GM12878 (cell line): ENCODE measurements around the gene CDC25A. TPM values are rescaled to one million over a fixed set of nuclear protein-coding genes. Genes with fewer than 3 reads are reported as not detected.

ENCODE experiments used
- ATAC-seq: fragments of 200-7000 bp; cut with Tn5 transposase; 3 replicates; pipeline ENCODE4 v1.9.1; 2020; ENCODE audit warnings: mild to moderate bottlenecking, moderate library complexity
- BruUV-seq: library from RNA; stranded (reverse); fragments of 400-500 nt; replicated peaks from 2 replicates; lab custom pipeline; 2021; lab: Mats Ljungman, UMichigan
- CTCF ChIA-PET: fragments of 300-600 bp; sonication (Branson Sonifier 250); formaldehyde crosslinking; extraction: SDS; loops from one replicate; lab custom pipeline; 2021; ENCODE audit warnings: inconsistent platforms; lab: Yijun Ruan, JAX
- POLR2A ChIA-PET: fragments of 350-600 bp; formaldehyde crosslinking; extraction: SDS; loops from one replicate; lab custom pipeline; 2021; ENCODE audit warnings: inconsistent platforms; lab: Charles Lee
- RAD21 ChIA-PET: fragments of 300-600 bp; sonication (Branson Sonifier 250); formaldehyde crosslinking; loops from one replicate; lab custom pipeline; 2023; ENCODE audit warnings: antibody characterized with exemption; ENCODE audit not compliant: unreplicated experiment; lab: Charles Lee
- SMC1A ChIA-PET: fragments of 300-600 bp; sonication (Branson Sonifier 250); formaldehyde crosslinking; loops from one replicate; lab custom pipeline; 2023; ENCODE audit not compliant: unreplicated experiment, uncharacterized antibody; lab: Charles Lee
- DNase-seq: peaks from one replicate; pipeline ENCODE4 v3.0.0-alpha.2; 2011; ENCODE audit warnings: low read depth, low spot score
- FAIRE-seq: peaks from 3 replicates; lab custom pipeline; 2011; peaks lifted over from hg19 to GRCh38; lab: Jason Lieb, UNC
- H2AFZ ChIP-seq: 2 replicates; pipeline ENCODE4 v1.6.0; 2011; ENCODE audit warnings: low read depth, low read length, control low read depth; ENCODE audit not compliant: control insufficient read depth
- H3K27ac ChIP-seq: 2 replicates; pipeline ENCODE4 v1.5.1; 2011; ENCODE audit warnings: control low read depth; ENCODE audit not compliant: control insufficient read depth, insufficient read depth
- H3K27me3 ChIP-seq, 2 experiments: replicated peaks in 1 of 2; 2 replicates each; pipeline versions ENCODE4 v1.6.0 to v1.6.1; 2011; ENCODE audit warnings: low read length in 1 of 2; ENCODE audit not compliant: control insufficient read depth in 2 of 2, insufficient read depth in 2 of 2
- H3K36me3 ChIP-seq, 2 experiments: 2 replicates each; pipeline ENCODE4 v1.5.1; 2011; ENCODE audit warnings: low read length in 1 of 2; ENCODE audit not compliant: control insufficient read depth in 2 of 2, insufficient read depth in 2 of 2
- H3K4me1 ChIP-seq: 2 replicates; pipeline ENCODE4 v1.6.1; 2011; ENCODE audit warnings: mild to moderate bottlenecking, low read length, moderate library complexity, mixed read lengths; ENCODE audit not compliant: control insufficient read depth, insufficient read depth
- H3K4me2 ChIP-seq: 2 replicates; pipeline ENCODE4 v1.6.0; 2011; ENCODE audit warnings: control low read depth; ENCODE audit not compliant: control insufficient read depth, insufficient read depth
- H3K4me3 ChIP-seq: fragments of 200-600 bp; sonication (generic); 2 replicates; pipeline ENCODE4 v1.5.1; 2016
- H3K79me2 ChIP-seq: 2 replicates; pipeline ENCODE4 v1.6.0; 2011; ENCODE audit warnings: low read length; ENCODE audit not compliant: control insufficient read depth, insufficient read depth
- H3K9ac ChIP-seq: 2 replicates; pipeline ENCODE4 v1.8.0; 2011; ENCODE audit warnings: low read length, control low read depth, mixed read lengths; ENCODE audit not compliant: control insufficient read depth, insufficient read depth
- H3K9me3 ChIP-seq: replicated peaks from 3 replicates; pipeline ENCODE4 v1.5.1; 2011; ENCODE audit warnings: mild to moderate bottlenecking, low read length; ENCODE audit not compliant: control insufficient read depth, insufficient read depth
- H4K20me1 ChIP-seq: 2 replicates; pipeline ENCODE4 v1.6.0; 2011; ENCODE audit not compliant: control insufficient read depth, insufficient read depth
- BACH1 ChIP-seq: fragments of 450-650 bp; IDR thresholded peaks from 2 replicates; pipeline ENCODE4 v1.6.1; 2017; ENCODE audit warnings: mild to moderate bottlenecking, borderline replicate concordance
- BCL11A ChIP-seq: IDR thresholded peaks from 2 replicates; pipeline ENCODE4 v1.6.1; 2011; ENCODE audit warnings: low read depth, low read length
- E4F1 ChIP-seq: fragments of 450-650 bp; IDR thresholded peaks from 2 replicates; pipeline ENCODE4 v1.6.1; 2018; ENCODE audit warnings: borderline replicate concordance, mild to moderate bottlenecking; ENCODE audit not compliant: partially characterized antibody
- HSF1 ChIP-seq: fragments of 150-350 bp; IDR thresholded peaks from 2 replicates; pipeline ENCODE4 v1.6.1; 2014; ENCODE audit warnings: mild to moderate bottlenecking, low read depth, low read length
- IKZF2 ChIP-seq, 2 experiments: fragments of 450-650 bp; IDR thresholded peaks; 2 replicates each; pipeline ENCODE4 v1.6.1; 2017; ENCODE audit warnings: mild to moderate bottlenecking in 2 of 2, moderate library complexity in 2 of 2
- MEF2A ChIP-seq: IDR thresholded peaks from 2 replicates; pipeline ENCODE4 v1.6.1; 2011; ENCODE audit warnings: low read depth, mild to moderate bottlenecking, low read length, moderate library complexity; ENCODE audit not compliant: insufficient read depth
- MTA2 ChIP-seq: fragments of 450-650 bp; IDR thresholded peaks from 2 replicates; pipeline ENCODE4 v1.6.1; 2016; ENCODE audit warnings: low read depth, mild to moderate bottlenecking, moderate library complexity
- PML ChIP-seq: IDR thresholded peaks from 2 replicates; pipeline ENCODE4 v1.6.1; 2012; ENCODE audit warnings: low read length, inconsistent platforms
- SPI1 ChIP-seq: IDR thresholded peaks from 2 replicates; pipeline ENCODE4 v1.6.1; 2011; ENCODE audit warnings: low read depth, mild to moderate bottlenecking, low read length, moderate library complexity, borderline replicate concordance; ENCODE audit not compliant: insufficient read depth
- SREBF2 ChIP-seq: IDR thresholded peaks from 2 replicates; pipeline ENCODE4 v1.6.1; 2012; ENCODE audit warnings: mild to moderate bottlenecking, low read length
- STAT1 ChIP-seq: fragments of 450-650 bp; conservative IDR thresholded peaks from 2 replicates; pipeline ENCODE4 v1.6.1; 2014; ENCODE audit warnings: antibody characterized with exemption, mild to moderate bottlenecking
- TARDBP ChIP-seq: IDR thresholded peaks from 2 replicates; pipeline ENCODE4 v1.6.1; 2016; ENCODE audit warnings: borderline replicate concordance
- ZNF207 ChIP-seq: fragments of 450-650 bp; IDR thresholded peaks from 2 replicates; pipeline ENCODE4 v1.6.1; 2014; ENCODE audit warnings: antibody characterized with exemption, mild to moderate bottlenecking, borderline replicate concordance
- ZNF384 ChIP-seq: IDR thresholded peaks from 2 replicates; pipeline ENCODE4 v1.6.1; 2012; ENCODE audit warnings: low read depth, mild to moderate bottlenecking, low read length, improper control_type of control experiment, borderline replicate concordance
- WGBS: methylation state at CpG from one replicate; pipeline ENCODE4 v1.1.6; 2016; ENCODE audit warnings: low lambda C conversion rate; ENCODE audit not compliant: insufficient replicate concordance, insufficient coverage; ENCODE audit errors: missing lambda C conversion rate; 5-methylcytosine and 5-hydroxymethylcytosine counted together
- in situ Hi-C: fragments of 300-500 bp; cut with MboI; formaldehyde crosslinking; loops from 9 replicates; pipeline ENCODE4 v1.14.3; 2018; ENCODE audit warnings: mixed read lengths
- intact Hi-C: fragments of 100-400 bp; cut with micrococcal nuclease; formaldehyde crosslinking; loops from one replicate; pipeline ENCODE4 v1.14.2; 2022; ENCODE audit not compliant: unreplicated experiment
- polyA plus RNA-seq, 11 experiments: library from polyadenylated mRNA; depleted of rRNA in 4 of 11; unstranded in 6 of 11; stranded (reverse) in 5 of 11; fragments of >200 nt; fragmentation: Nextera tagmentation in 4 of 11; fragmentation: Illumina TruSeq in 1 of 11; extraction: Ambion mirVana in 4 of 11; extraction: Trizol in 1 of 11; gene quantifications; 1 replicate in 1 of 11; 2 replicates in 10 of 11; pipeline versions ENCODE4 v1.2.1 to v1.2.3, GENCODE V29; 2011 to 2016; ENCODE audit warnings: inconsistent platforms in 2 of 11, missing spikeins in 2 of 11, low read depth in 1 of 11
- total RNA-seq, 4 experiments: library from RNA; depleted of rRNA in 3 of 4; stranded (reverse); fragments of >200 nt in 3 of 4; fragmentation: Illumina TruSeq in 1 of 4; extraction: Trizol in 1 of 4; gene quantifications; 2 replicates each; pipeline versions ENCODE4 v1.2.1 to v1.2.3, GENCODE V29; 2013 to 2021

CDC25A gene
- total and polyA plus RNA-seq, 10 of the 15 experiments (the other 5 are each of a cell fraction or from before 2014, with no cell fraction given): 2.9 to 36.6 (median 26.9) TPM

- in situ Hi-C loops (no loop called here), intact Hi-C loops (no loop called here)
- no peaks in the 10 kb centered on the region; a peak in 1 of 4 replicates for H3K27me3 ChIP-seq
- ChIA-PET SMC1A (no interaction called here), POLR2A (no interaction called here), CTCF (no interaction called here), RAD21 (no interaction called here)
- no peak overlapping the region for H3K27ac ChIP-seq
- WGBS: 56% methylated on average over 3 of the region's 3 CpGs
- FAIRE-seq (no peak), ATAC-seq (no peak), DNase-seq (no peak)
- H3K36me3 ChIP-seq: no peaks in the 10 kb centered on the region
- no peaks in the 10 kb centered on the region for H4K20me1 ChIP-seq
- H3K9ac ChIP-seq: no peak overlapping the region
- H3K79me2 ChIP-seq: no peaks in the 10 kb centered on the region
- TF ChIP-seq ZNF384 (no peak), HSF1 (no peak), MTA2 (no peak), SREBF2 (no peak), BACH1 (no peak), SPI1 (no peak), PML (no peak), MEF2A (no peak), E4F1 (no peak), ZNF207 (no peak), BCL11A (no peak), STAT1 (no peak), IKZF2 (IDR thresholded peaks at IDR 0.05) (no peak), TARDBP (no peak)
- no peaks in the 10 kb centered on the region for H3K4me1 ChIP-seq
- BruUV-seq: no TSS peak
- no peak overlapping the region for H2AFZ ChIP-seq
- H3K9me3 ChIP-seq: no peaks in the 10 kb centered on the region
- no peak overlapping the region for H3K4me2 ChIP-seq
- no peak overlapping the region for H3K4me3 ChIP-seq
Observed at GRCh38 chr3:48215019-48215418, 26.8 kb upstream of the CDC25A start.
